Suprapubic skin (tissue), 3 donors: ENCODE measurements around the gene PIGL.

Experiments
- EP300 ChIP-seq: sonication (generic); formaldehyde crosslinking; IDR thresholded peaks from one replicate; pipeline ENCODE4 v1.6.1; 2017; ENCODE audit warnings: antibody characterized with exemption
- TF ChIP-seq, protein P1 (sequence below), 2 donors: fragments of 200-600 bp in 1 of 2; fragments of 450-650 bp in 1 of 2; sonication (generic) in 1 of 2; IDR thresholded peaks; one replicate each; pipeline ENCODE4 v1.5.1; 2016 to 2019; ENCODE audit warnings: antibody characterized with exemption in 2 of 2, mild to moderate bottlenecking in 1 of 2, moderate library complexity in 1 of 2

DNA sequence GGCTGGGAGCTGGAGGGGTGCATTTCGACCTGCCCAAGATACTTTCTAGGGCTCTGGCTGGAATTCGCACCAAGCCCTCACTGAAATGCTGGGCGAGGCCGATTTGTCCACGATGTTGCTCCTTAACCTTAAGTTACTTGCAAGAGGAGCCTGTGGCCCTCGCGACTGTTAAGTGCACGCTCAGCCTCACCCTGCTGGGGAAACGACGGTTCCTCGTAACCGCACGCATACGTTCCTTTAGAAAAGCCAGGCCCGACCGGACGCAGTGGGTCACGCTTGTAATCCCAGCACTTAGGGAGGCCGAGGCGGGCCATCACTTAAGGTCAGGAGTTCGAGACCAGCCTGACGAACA lies 1.1 kb upstream of the PIGL start:
- no peak for TF ChIP-seq EP300
- TF ChIP-seq, protein P1, sequence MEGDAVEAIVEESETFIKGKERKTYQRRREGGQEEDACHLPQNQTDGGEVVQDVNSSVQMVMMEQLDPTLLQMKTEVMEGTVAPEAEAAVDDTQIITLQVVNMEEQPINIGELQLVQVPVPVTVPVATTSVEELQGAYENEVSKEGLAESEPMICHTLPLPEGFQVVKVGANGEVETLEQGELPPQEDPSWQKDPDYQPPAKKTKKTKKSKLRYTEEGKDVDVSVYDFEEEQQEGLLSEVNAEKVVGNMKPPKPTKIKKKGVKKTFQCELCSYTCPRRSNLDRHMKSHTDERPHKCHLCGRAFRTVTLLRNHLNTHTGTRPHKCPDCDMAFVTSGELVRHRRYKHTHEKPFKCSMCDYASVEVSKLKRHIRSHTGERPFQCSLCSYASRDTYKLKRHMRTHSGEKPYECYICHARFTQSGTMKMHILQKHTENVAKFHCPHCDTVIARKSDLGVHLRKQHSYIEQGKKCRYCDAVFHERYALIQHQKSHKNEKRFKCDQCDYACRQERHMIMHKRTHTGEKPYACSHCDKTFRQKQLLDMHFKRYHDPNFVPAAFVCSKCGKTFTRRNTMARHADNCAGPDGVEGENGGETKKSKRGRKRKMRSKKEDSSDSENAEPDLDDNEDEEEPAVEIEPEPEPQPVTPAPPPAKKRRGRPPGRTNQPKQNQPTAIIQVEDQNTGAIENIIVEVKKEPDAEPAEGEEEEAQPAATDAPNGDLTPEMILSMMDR (IDR thresholded peaks at IDR 0.05) = no peak
